Keratinocyte (primary cell): ENCODE data around the gene AMIGO1. TPM values are rescaled to one million over a fixed set of nuclear protein-coding genes. Genes with fewer than 3 reads are reported as not detected.

ENCODE experiments used
- DNase-seq: peaks from one replicate; pipeline ENCODE4 v3.0.0-alpha.2; 2011; ENCODE audit warnings: low read depth, missing footprints, low spot score
- FAIRE-seq: peaks from 2 replicates; lab custom pipeline; 2011; peaks lifted over from hg19 to GRCh38; lab: Jason Lieb, UNC
- H2AFZ ChIP-seq: 2 replicates; pipeline ENCODE4 v1.6.0; 2012; ENCODE audit warnings: low read length, control low read depth, inconsistent platforms; ENCODE audit not compliant: control insufficient read depth
- H3K27ac ChIP-seq: 2 replicates; pipeline ENCODE4 v1.5.1; 2011; ENCODE audit warnings: low read length; ENCODE audit not compliant: control insufficient read depth, insufficient read depth
- H3K27me3 ChIP-seq: 3 replicates; pipeline ENCODE4 v1.6.0; 2011; ENCODE audit warnings: low read length; ENCODE audit not compliant: control insufficient read depth, insufficient read depth; ENCODE audit errors: extremely low read depth
- H3K36me3 ChIP-seq, 2 experiments: 2 replicates in 1 of 2; 3 replicates in 1 of 2; pipeline ENCODE4 v1.5.1; 2011; ENCODE audit warnings: low read length in 2 of 2, mild to moderate bottlenecking in 1 of 2; ENCODE audit not compliant: control insufficient read depth in 2 of 2, insufficient read depth in 2 of 2; ENCODE audit errors: extremely low read depth in 1 of 2
- H3K4me1 ChIP-seq: 3 replicates; pipeline ENCODE4 v1.5.1; 2011; ENCODE audit warnings: low read length; ENCODE audit not compliant: control insufficient read depth, insufficient read depth; ENCODE audit errors: extremely low read depth
- H3K4me2 ChIP-seq: 3 replicates; pipeline ENCODE4 v1.6.0; 2011; ENCODE audit warnings: low read depth, low read length; ENCODE audit not compliant: control insufficient read depth, insufficient read depth; ENCODE audit errors: extremely low read depth
- H3K4me3 ChIP-seq, 3 experiments: fragments of 200-600 bp in 1 of 3; sonication (generic) in 1 of 3; 2 replicates in 2 of 3; 3 replicates in 1 of 3; pipeline ENCODE4 v1.5.1; 2011 to 2016; ENCODE audit warnings: low read length in 3 of 3, mild to moderate bottlenecking in 3 of 3, control low read depth in 2 of 3, inconsistent platforms in 1 of 3, low read depth in 1 of 3, mixed read lengths in 1 of 3, mixed run types in 1 of 3, moderate library complexity in 1 of 3; ENCODE audit not compliant: control insufficient read depth in 2 of 3, insufficient read depth in 2 of 3; ENCODE audit errors: extremely low read depth in 1 of 3
- H3K79me2 ChIP-seq: 2 replicates; pipeline ENCODE4 v1.6.0; 2012; ENCODE audit warnings: low read length; ENCODE audit not compliant: control insufficient read depth, insufficient read depth
- H3K9ac ChIP-seq: 3 replicates; pipeline ENCODE4 v1.6.0; 2011; ENCODE audit warnings: low read length; ENCODE audit not compliant: control insufficient read depth, insufficient read depth; ENCODE audit errors: extremely low read depth
- H3K9me1 ChIP-seq: 3 replicates; pipeline ENCODE4 v1.6.0; 2011; ENCODE audit warnings: low read length; ENCODE audit not compliant: control insufficient read depth, insufficient read depth; ENCODE audit errors: extremely low read depth
- H3K9me3 ChIP-seq: 2 replicates; pipeline ENCODE4 v1.5.1; 2012; ENCODE audit warnings: low read depth, low read length; ENCODE audit not compliant: control insufficient read depth
- H4K20me1 ChIP-seq: 3 replicates; pipeline ENCODE4 v1.6.0; 2011; ENCODE audit warnings: low read length; ENCODE audit not compliant: control insufficient read depth, insufficient read depth; ENCODE audit errors: extremely low read depth
- EZH2 ChIP-seq: IDR thresholded peaks from one replicate; pipeline ENCODE4 v1.6.1; 2012; ENCODE audit warnings: inconsistent platforms, mild to moderate bottlenecking, low read length, moderate library complexity
- dilution Hi-C: fragments of 300-500 bp; cut with MboI; formaldehyde crosslinking; loops from one replicate; pipeline ENCODE4 v1.7.0; 2020; ENCODE audit warnings: low sequenced_read_pairs; ENCODE audit not compliant: extremely low pct_ligation_motif_present
- polyA plus RNA-seq, 5 experiments: library from polyadenylated mRNA; depleted of rRNA in 3 of 5; stranded (reverse) in 3 of 5; stranded (forward) in 1 of 5; unstranded in 1 of 5; fragments of >200 nt; gene quantifications; 1 replicate in 1 of 5; 2 replicates in 3 of 5; 3 replicates in 1 of 5; pipeline versions ENCODE4 v1.2.1 to v1.2.3, GENCODE V29; 2011 to 2012; ENCODE audit warnings: missing spikeins in 2 of 5, low read depth in 1 of 5, low replicate concordance in 1 of 5
- TF ChIP-seq, protein P1 (sequence below), 3 experiments: IDR thresholded peaks in 1 of 3; conservative IDR thresholded peaks in 1 of 3; optimal IDR thresholded peaks in 1 of 3; 2 replicates in 2 of 3; 3 replicates in 1 of 3; pipeline versions ENCODE3 to v1.5.1; 2011; ENCODE audit warnings: low read length in 3 of 3, mild to moderate bottlenecking in 3 of 3, moderate library complexity in 2 of 3, control low read depth in 1 of 3, inconsistent platforms in 1 of 3; ENCODE audit not compliant: insufficient read depth in 2 of 3; ENCODE audit errors: extremely low read depth in 1 of 3

Gene AMIGO1
- polyA plus RNA-seq, 1 donor (not counting 4 experiments of a cell fraction or from before 2014, with no cell fraction given) = 0.26 TPM

DNA sequence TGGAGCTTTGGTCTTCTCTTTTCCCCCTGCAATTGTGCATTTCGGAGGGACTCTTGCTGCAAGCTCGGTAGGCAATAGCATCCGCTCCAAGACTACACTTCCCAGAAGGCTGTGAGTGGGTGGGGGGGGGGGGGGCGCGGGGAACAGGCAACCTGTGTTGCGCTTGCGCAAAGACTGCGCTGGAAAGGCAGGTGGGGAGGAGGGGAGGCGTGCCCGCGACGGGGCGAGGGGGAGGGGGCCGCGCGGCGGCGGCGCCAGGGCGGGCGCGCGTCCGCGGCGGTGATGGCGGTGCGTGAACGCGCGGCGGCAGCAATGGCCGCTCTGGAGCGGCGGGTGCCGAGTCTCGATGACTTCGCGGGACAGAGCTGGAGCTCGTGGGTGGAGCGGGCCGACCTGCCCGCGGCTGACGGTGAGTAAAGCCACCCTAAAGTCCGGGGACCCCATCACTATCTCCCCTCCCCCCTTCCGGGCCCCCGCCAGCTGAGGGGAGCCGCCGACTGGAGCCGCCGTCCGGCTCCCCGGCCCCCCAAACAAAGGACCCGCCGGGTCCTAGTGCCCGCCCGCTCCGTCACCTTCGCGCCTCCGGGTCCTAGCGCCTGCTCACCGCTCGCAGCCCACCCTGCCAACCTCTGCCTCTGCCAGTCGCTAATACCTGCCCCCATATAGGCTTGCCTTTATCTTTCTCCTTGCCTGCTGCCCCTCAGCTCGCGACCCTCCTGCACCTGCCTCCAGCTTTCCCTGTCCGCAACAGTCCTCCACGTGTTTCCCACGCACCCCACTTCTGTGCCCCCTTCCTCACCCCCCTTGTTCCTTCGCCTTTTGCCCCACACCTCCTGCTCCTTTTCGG, 25.6 kb downstream of the AMIGO1 start, which contains the start of gene ATXN7L2:
TSS of gene ATXN7L2 (plus strand) at position 234 of the 847 bp plus-strand sequence. CDS start at position 283, 49 bp downstream.
- peaks cover 23% of the 10 kb centered on the region for H3K27me3 ChIP-seq
- H3K9me1 ChIP-seq = peaks cover 4% of the 10 kb centered on the region
- H3K4me2 ChIP-seq = peak within 1 kb of the TSS; percentile 94
- dilution Hi-C loops = no loop called here
- no peak for DNase-seq
- no peaks in the 10 kb centered on the region for H3K9me3 ChIP-seq
- no peaks in the 10 kb centered on the region for H4K20me1 ChIP-seq
- H3K36me3 ChIP-seq = peaks cover 4 to 6% of the 10 kb centered on the region in 2 experiments
- H3K4me3 ChIP-seq = peak within 1 kb of the TSS; percentile 76 to 80 (median 77)
- FAIRE-seq = no peak
- H3K9ac ChIP-seq = peak within 1 kb of the TSS; percentile 82
- H3K27ac ChIP-seq = peak within 1 kb of the TSS; percentile 77
- peaks cover 11% of the 10 kb centered on the region for H3K4me1 ChIP-seq
- H3K79me2 ChIP-seq = peaks cover 5% of the 10 kb centered on the region
- peak within 1 kb of the TSS; percentile 85 for H2AFZ ChIP-seq
- no peak for TF ChIP-seq EZH2
- TF ChIP-seq, protein P1, sequence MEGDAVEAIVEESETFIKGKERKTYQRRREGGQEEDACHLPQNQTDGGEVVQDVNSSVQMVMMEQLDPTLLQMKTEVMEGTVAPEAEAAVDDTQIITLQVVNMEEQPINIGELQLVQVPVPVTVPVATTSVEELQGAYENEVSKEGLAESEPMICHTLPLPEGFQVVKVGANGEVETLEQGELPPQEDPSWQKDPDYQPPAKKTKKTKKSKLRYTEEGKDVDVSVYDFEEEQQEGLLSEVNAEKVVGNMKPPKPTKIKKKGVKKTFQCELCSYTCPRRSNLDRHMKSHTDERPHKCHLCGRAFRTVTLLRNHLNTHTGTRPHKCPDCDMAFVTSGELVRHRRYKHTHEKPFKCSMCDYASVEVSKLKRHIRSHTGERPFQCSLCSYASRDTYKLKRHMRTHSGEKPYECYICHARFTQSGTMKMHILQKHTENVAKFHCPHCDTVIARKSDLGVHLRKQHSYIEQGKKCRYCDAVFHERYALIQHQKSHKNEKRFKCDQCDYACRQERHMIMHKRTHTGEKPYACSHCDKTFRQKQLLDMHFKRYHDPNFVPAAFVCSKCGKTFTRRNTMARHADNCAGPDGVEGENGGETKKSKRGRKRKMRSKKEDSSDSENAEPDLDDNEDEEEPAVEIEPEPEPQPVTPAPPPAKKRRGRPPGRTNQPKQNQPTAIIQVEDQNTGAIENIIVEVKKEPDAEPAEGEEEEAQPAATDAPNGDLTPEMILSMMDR (optimal IDR thresholded peaks at IDR 0.05 in 1 of 3, IDR thresholded peaks at IDR 0.05 in 1 of 3, conservative IDR thresholded peaks at IDR 0.05 in 1 of 3; ENCODE audit: extremely low read depth in 1 of 3, insufficient read depth in 2 of 3, low read length in 3 of 3) = no peak

DNA sequence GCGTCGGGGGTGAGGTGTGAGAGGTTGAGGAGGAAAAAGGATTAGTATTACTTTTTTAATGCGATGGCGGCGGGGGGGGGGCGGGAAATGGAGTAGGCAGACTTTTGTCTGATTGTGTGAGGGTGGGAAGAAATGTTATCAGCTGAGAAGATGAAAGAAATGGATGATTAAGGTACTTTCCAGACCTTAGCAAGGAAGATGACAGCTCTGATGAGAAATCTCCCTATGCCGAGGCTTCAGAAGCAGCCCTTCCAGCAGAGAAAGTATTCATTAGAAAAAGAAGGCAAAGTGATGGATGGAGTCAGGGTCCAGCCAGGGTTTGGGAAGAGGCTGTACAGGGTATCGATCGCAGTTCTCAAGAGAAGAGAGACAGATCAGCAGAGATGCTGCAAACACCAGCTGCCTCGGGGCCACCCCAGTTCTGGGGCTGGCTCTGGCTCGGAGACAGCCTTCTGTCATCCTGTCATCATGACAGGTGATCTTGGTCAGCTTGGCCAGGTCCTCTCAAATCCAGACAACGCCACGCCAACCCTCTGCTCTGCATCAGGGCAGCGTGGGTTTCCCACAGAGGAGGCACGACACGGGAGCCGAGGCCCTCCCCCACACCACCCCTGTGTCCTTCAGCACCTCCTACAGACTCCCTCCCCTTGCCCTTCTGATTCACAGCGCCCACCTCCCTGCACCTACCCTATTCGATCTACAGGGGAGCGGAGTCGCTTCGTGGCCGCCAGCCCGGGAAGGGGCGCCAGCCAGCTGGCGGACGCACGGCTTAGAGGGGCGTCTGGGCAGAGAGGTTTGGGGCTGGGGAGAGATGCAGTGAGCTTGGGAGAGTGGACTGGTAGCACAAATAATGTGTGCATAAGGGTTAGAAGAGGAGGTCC, 26.5 kb downstream of the AMIGO1 start:
- Histone ChIP-seq H3K79me2 (peaks cover 5% of the 10 kb centered on the region), H3K36me3 (peaks cover 3 to 6% of the 10 kb centered on the region in 2 experiments), H3K27ac (no peak overlapping the region), H3K27me3 (peaks cover 23% of the 10 kb centered on the region), H2AFZ (peak overlapping the region; percentile 31), H3K4me2 (peak overlapping the region; percentile 71), H3K4me3 (peak overlapping the region; percentile 33 to 51 (median 39)), H3K9me3 (no peaks in the 10 kb centered on the region), H3K9me1 (peaks cover 4% of the 10 kb centered on the region), H3K9ac (no peak overlapping the region), H3K4me1 (peaks cover 11% of the 10 kb centered on the region), H4K20me1 (no peaks in the 10 kb centered on the region)
- dilution Hi-C loops = no loop called here
- FAIRE-seq (no peak), DNase-seq (no peak)
- TF ChIP-seq, protein P1 (optimal IDR thresholded peaks at IDR 0.05 in 1 of 3, IDR thresholded peaks at IDR 0.05 in 1 of 3, conservative IDR thresholded peaks at IDR 0.05 in 1 of 3; ENCODE audit: extremely low read depth in 1 of 3, insufficient read depth in 2 of 3, low read length in 3 of 3) = peak in 1 of 3 experiments; percentile 8
- no peak for TF ChIP-seq EZH2
